Stimulated activated CD8-positive, alpha-beta memory T cell treated with anti-CD3 and anti-CD28 coated beads, Interleukin-15, amount 100 ng/mL, for 48 hours (primary cell): ENCODE results near the gene FGD6.
"Not testable (repeated sequence)": the region's sequence is repeated elsewhere in the genome, so short reads cannot be mapped to it uniquely, and the experiment has no call there.

Source experiments
- DNase-seq, 2 donors: peaks; one replicate each; pipeline ENCODE4 v3.0.0-alpha.2; 2020; ENCODE audit warnings: low read depth in 2 of 2

The FGD6 gene

DNA sequence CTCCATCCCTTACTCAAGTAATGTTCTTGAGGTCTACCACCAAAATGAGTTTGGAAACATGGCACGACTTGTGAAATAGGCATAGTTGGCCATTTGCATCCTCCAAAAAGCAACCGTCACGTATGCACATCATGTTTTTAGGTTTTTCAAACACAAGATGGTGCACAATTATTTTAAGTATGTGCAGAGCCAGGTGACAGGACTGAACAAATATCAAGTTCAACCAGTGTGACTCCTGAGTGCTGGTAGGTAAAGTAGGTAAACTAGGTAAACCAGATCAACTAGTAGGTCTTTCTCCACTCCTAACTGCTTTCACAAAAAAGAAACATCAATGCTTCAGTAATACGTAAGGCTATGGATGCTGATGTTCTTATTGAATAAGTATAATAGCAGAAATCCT lies 39.1 kb downstream of the FGD6 start:
- no peak for DNase-seq

DNA sequence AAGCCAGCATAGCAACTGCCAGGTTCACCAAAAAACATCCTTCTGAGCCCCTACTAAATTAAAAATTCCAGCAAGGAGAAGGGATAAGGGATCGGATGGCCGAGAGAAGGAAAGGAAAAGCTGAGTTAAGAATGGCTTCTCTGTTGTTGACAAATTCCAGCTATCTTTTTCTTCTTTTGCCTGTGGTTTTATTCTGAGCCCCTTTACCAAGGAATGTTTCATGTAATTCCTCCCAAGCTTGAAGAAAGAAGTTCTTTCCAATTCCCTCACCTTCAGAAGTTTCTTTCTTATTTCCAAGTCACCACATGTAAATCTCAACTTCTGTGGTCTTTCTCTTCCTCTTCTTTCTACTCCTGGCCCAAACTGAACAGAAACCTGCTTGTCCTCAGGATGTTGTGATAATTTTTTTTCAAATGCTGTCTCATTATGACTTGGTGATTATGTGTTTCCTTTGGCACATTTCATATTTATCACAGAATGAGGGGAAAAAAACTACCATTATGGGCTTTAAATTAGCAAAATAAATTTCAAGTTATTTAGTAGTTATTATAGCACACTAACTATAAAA lies 40.0 kb downstream of the FGD6 start:
- DNase-seq: no peak

DNA sequence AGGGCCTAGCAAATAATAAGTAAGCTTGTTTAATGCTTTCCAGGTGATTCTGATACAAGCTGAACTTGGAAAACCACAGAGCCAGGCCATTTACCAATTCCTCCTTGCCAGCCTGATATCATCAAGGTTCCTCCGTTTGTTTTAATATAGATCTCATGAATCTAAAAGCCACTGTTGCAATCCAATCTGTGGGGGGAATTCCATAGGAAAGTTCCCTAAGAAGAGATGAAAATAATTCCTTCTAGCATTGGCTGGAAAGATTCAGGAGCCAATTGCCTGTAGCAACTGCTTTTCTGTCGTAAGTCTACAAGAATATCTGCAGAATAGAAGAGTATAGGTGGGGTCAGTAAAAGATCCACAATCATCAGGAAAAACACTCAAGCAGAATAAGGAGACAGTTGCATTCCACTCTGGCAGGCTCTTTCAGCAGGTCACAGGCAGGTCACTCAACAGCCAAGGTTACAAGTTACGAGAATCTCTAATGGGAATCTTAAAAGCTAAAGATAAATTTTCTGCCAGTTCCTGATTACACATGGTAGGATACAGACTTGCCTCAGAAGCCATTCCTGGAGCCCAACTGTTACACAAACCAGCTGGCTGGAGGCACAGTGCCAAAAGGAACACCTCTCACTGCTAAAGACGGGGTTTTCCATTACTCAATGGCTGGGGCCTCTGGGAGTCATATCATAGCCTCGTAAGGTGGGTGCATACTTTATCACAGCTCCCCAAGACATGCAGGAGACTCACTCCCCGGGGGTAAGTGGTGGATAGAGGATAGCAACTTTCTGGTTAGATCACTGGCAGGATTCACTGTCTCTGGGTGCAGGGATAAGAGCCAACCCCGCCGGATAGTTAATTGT lies 43.6 kb downstream of the FGD6 start:
- DNase-seq: no peak

DNA sequence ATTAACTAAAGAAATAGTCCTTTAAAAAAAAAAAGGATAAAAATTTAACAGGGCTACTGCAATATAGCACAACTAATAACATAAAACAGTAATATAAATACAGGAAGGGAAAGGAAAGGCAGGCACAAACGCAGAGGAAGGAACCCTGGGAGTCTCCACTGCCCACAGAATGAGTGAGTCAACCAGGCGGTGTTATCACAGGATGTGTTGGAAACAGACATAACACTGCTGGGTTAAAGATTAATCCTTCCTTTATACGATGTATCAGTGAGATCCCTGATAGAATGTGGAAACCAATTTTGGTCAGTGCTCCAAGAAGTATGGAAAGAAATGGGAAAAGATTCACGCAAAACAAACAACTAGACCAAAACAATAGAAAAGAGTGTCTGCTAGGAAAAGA lies 47.9 kb downstream of the FGD6 start:
- no peak for DNase-seq

DNA sequence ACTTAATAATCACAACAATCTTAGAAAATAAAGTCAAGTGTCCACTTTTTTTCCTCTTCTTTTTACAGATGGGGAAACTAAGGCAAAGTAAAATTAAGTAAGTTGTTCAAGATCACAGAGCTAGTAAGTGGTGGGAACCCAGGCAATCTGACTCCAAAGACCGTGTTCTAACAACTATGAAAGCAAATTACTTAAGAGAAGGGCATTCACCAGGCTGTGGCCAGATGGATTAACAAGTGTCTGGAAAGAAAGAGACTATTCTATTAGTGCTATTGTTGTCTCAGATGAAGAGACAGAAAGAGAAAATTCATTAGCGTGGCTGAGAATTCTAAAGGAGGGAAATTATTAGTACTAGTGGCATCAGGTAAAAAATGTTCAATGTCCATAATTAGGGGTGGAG lies 48.5 kb downstream of the FGD6 start:
- no peak for DNase-seq

DNA sequence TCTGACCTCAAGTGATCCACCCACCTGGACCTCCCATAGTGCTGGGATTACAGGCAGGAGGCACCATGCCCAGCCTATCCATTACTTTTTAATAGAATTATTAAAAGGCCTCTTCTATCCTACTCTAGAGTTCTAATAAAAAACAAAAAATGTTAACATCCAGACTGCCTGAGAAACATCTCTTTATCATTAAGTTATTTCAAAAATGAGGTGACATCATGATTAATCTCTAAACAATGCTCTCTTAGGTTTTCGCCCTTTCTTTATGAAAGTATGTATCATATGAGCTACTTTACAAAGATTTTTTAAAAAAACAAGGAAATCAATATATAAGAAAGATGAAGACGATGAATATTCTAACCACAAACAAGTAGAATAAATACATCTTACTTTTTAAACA lies 52.6 kb downstream of the FGD6 start:
- DNase-seq: no peak

DNA sequence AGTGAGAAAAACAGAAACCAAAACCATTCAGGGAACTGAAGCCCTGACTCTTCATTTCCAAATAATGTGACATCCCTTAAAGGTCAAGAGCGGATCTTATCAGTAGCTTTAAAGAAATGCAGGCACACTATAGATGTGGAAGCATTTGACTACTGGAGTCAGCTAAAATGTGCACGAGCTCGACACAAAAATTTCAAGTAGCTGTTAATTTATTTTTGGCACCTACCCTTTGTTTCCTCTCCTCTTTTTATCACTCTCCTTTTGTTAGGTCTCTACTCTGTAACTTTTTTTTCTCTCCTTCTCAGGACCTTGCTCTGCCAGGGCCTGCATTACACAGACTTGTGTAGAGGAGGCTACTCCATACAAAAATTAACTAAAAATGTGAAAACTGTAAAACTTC lies 58.3 kb downstream of the FGD6 start:
- DNase-seq: no peak

DNA sequence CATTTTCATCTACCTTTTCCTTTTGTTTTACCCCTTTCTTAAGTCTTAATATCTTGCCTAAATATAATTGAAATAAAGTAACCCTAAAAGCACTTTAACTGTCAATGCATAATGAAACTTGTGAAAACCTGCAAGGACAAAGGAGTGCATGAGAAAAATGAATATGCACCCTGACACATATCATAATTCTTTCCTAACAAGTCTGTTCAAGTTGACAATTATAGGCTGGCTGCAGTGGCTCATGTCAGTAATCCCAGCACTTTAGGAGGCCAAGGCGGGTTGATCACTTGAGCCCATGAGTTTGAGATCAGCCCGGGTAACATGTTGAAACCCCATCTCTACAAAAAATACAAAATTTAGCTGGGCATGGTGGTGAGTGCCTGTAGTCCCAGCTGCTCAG lies 65.4 kb downstream of the FGD6 start:
- DNase-seq: no peak

DNA sequence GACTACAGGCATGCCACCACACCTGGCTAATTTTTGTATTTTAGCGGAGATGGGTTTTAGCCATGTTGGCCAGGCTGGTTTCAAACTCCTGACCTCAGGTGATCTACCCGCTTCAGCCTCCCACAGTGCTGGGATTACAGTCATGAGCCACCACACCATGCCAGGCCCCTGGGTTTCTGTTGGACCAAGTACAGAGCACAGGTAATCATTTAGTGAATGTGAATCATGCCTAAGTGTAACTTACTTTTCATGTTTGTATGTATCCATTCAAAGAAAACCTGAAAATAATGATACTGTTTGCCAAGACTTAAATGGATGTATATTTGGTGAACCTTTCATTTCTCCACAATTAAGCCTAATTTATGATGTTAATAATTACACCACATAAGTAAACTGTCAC lies 65.9 kb downstream of the FGD6 start:
- no peak for DNase-seq

DNA sequence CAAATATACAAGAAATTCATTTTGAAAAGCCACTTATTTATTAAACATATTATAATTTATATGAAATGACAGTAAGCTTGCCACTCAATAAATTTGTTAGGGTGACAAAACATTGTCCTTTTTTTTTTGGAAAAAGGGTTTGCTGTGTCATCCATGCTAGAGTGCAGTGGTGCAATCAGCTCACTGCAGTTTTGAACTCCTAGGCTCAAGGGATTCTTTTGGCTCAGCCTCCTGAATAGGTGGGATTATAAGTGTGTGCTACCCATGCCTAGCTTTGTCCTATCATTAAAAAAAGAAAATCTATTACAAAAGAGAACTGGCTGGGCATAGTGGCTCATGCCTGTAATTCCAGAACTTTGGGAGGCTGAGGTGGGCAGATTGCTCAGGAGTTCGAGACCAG lies 66.8 kb downstream of the FGD6 start:
- DNase-seq: no peak

DNA sequence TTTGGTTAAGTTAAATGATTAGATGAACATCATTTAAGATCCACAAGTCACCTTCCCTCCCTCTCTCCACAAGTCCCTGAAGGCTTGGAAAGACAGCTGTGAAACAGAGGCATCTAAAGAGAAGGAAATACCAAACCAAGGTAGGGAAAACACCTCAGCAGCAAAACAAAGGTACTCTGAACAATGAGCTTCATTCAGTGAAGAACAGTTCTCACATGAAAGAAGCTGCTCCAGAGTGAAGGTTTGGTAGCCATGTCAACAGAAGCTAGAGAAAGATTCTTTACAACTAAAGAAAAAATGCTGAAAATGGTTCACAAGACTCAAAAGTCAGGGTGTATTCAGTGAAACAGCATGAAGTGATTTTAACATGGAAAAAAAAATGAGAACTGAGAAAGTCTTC lies 69.4 kb downstream of the FGD6 start:
- DNase-seq: no peak

DNA sequence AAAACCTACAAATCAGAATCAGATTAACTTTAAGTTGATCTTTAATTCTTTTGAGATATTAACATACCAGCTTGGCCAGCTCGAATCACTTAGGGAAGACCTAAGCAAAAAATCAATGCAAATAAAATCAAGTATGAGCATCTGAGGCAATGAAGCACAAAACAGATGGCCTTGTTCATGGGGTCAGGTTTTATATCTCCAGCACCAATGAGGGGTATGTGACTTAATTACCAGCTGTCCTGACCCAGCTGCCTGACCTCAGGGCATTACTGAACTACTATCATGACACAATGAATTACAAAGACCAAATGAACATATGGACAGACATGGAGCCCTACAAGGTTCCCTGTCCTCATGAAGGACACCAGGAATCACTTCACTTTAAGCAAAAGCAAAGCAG lies 70.5 kb downstream of the FGD6 start:
- DNase-seq: no peak

DNA sequence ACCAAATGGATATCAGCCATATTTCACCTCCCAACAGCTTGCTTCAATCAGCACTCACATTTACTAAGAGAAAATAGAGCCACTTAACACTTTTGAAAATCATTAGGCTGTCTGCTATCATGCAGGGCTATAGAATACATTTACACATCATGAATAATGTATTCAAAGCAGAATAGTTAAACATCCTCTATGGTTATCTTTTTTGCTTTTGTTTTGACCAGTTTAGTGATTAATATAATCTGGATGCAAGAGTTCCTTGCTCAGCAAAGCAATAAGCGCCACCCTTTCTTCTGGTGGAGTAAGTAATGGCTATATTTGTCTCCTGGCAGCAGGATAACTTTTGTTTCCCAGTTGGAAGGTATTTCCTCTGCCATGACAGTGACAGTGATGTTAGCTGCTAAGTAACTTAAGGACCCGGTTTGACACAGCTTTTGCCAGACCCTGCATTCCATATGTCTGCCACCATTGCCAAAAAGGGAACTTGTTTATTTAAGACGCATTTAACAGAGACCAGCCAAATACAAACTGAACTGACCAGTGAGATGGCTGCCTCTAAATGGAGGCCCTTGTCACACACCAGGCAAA lies 73.6 kb downstream of the FGD6 start:
- DNase-seq: no peak

DNA sequence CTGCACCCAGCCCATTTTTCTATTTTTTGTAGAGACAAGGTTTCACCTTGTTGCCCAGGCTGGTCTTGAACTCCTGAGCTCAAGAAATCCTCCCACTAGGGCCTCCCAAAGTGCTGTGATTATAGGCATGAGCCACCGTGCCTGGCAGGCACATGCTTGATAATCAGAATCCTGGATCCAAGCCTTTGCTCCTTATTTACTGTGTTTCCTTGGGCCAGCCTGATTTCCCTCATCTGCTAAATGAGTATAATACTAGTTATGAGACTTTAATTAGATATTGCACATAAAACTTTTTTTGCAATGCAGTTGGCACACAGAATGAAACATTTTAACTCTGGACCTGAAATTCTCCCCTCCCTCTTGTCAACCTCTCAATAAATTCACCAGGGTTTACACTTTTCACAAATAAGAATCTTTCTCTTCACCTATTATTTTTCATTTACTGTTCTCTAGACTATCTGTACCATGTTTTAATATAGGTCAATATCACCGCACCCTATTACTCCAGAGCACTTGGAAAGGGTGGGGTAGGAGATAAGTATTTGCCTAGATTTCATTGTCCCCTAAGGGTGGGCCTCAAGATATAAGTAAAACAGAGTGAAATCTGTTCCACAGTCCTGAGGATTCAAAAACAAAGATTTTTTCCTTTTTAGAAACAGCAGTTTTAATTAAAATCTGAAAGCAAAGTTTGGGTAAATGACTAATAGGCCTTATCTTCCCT lies 74.7 kb downstream of the FGD6 start:
- DNase-seq: no peak

DNA sequence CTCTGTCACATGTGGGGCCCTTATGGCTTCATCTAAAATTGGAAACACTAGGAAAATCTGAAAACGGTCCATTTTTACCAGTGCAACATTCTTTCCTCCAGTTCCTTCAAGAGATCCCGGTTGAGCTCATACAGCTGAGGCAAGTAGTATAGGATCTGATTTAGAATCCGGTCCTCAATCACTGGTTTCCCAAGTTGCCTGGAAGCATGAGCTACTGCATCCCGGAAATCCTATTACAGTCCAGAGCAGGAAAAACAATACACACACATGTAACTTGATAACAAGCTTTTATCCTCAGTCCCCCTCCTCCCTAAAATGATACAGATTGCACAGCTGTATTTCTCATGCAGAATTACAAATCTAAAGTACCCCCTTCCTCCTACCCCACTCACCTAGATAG lies 76.0 kb downstream of the FGD6 start:
- DNase-seq: no peak

DNA sequence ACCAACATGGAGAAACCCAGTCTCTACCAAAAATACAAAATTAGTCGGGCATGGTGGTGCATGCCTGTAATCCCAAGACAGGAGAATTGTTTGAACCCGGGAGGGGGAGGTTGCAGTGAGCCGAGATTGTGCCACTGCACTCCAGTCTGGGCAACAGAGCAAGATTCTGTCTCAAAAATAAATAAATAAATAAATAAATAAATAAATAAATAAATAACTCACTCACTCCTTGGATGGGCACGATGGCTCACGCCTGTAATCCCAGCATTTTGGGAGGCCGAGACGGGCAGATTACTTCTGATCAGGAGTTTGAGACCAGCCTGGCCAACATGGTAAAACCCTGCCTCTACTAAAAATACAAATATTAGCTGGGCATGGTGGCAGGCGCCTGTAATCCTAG lies 79.2 kb downstream of the FGD6 start:
- not testable (repeated sequence) for DNase-seq

DNA sequence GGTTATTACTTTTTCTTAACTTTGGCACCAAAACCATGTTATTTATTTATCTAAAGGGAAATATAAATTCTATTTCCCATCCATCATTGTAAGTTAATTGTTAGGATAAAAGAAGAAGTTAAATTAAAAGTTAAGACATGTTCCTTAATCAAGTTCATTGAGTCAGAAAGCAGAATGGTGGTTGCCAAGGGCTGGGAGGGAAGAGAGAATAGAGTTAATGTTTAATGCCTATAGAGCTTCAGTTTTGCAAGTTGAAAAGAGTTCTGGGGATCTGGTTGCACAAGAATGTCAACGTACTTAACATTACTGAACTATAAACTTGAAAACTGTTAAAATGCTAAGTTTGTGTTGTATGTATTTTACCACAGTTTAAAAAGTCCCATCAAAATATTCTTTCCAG lies 80.7 kb downstream of the FGD6 start:
- no peak for DNase-seq

DNA sequence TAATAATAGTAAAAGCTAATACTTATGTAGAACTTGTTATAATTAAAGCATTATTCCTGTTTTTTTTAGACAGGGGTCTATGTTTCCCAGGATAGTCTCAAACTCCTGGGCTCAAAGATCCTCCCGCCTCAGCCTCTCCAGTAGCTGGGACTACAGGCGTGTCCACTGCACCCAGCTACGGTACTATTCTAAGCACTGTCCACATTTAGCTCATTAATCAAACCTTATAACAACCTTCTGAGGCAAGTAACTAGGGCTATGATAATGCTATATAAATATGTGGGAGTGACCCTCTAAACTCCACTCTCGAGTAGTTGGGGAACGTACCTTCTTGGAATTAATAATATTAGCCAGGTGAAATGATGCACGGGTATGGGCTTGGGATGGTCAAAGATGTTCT lies 83.2 kb downstream of the FGD6 start:
- DNase-seq: no peak

DNA sequence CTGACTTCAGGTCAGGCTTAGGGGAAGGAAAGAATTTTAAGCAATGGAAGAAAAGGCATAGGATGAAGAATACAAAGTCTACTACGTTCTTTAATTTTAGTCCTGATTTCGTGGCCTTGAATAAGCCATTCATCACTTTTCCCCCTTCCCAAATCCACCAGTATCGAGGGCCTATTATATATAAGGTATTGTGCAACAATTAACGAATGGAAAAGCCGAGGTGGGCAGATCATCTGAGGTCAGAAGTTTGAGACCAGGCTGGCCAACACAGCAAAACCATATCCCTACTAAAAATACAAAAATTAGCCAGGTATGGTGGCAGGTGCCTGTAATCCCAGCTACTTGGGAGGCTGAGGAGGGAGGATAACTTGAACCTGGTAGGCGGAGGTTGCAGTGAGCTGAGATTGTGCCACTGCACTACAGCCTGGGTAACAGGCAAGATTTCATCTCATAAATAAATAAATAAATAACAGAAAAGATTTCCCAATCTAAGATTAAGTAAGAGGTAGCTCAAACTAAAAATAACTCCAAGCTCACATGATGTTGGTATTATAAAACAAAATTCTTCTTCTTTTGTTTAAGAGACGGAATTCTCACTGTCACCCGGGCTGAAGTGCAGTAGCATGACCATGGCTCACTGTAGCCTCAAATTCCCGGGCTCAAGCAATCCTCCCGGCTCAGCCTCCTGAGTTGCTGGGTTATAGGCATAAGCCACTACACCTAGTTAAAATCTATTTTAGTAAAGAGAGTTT lies 85.5 kb downstream of the FGD6 start:
- DNase-seq: no peak

DNA sequence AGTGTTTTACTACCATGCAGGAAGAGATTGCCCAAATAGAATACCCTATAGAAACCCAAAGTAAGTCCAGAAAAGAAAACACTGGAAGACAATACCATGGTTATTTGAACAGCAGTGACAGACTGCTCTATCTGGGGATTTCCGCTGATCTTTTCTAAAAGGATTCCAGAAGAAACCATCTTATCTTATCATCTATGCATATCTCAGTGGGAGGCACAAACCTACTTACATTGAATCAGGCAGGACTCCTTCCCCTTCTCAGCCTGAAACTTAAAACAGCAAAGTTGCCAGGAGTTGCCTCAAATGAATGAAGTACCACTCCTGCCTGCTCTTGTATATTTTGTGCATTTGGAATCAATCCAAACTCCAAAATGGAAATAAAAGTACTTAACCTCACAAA lies 87.2 kb downstream of the FGD6 start:
- no peak for DNase-seq

DNA sequence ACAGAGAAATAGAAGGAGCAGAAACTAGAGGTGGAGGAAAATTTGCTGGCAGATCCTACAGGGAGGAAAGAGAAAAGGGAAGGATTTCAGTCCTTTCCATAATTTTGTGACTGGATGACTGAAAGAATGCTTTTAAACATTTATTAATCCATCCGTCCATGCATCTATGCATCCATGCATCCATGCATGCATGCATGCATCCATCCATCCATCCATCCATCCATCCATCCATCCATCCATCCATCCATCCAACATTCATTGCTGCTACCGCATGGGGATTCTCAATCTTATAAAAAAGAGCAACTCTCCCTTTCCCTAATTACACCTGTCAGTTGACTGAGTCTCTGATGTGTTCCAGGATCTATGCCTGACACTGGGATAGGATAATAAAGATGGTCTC lies 88.2 kb downstream of the FGD6 start:
- no peak for DNase-seq

DNA sequence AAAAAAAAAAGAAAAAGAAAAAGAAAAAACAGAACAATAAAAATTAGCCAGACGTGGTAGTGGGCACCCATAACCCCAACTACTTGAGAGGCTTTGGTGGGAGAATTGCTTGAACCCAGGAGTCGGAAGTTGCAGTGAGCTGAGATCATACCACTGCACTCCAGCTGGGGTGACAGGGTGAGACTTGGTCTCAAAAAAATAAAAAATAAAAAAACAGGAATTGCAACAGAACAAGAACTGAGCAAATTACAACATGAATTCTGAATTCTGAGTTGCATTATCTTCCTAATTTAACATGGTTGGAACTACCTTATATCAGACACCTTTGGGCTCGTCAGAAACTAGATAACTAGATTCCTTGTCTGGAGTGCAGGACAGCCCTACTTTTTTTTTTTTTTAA lies 90.5 kb downstream of the FGD6 start:
- no peak for DNase-seq
